ENCODE results near the gene CHCHD3.

The CHCHD3 gene

DNA sequence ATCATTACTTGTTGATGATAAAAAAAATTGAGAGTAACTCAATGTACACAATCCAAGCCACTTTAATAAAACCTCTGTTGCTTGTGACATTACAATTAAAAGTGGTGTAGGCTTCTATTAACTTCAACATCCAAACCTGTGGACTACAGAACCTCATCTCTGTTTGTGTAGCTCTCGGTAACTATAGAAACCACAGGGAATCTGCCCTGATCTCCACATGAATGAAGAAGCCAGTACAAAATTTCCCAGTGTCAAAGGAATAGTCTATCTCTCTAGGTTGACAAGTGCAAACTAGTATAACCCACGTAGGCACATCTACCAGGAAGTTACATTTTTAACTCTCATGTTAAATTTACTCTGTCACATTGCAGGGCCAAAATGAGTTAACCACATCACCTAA lies 204.3 kb downstream of the CHCHD3 start:
- FAIRE-seq (peak; percentile 11), DNase-seq (ENCODE audit: insufficient read length, low spot score) (no peak)

DNA sequence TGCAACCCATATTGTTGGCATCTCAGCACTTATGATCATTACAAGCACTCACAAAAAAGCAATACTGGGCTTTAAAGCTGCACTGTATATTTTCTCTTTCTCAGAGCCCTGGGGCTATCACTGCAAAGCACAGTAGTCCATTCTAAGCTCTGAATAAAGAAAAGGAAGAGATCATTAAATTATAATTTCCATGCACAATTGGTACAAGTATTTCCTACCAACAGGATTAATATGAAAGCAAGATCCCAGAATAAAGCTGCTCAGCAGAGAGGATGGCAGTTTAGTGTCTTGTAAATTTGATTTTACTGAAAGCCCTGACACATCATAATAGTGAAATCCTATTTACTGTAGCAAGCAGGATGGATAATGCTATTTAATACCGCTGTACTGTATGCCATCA lies 205.3 kb downstream of the CHCHD3 start:
- DNase-seq (ENCODE audit: insufficient read length, low spot score) (no peak), FAIRE-seq (no peak)

DNA sequence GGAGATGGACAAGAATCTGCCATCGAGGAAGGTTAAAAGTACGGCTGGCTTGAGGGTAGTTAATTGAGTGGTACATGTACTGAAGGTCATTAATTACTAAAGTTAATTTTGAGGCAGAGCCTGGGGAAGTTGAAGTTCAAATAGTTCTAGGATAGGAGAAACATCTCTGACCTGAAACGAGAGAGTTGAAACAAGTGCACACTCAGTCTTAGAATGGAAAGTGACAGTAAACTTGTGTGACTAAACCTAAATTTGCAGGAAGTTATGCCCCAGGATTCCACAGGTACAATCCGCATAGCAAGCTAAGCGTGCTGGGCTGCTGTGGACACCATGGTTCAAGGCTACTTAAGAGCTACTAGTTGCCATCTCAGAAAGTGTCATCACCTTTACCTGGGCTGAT lies 209.9 kb downstream of the CHCHD3 start:
- peak; percentile 81 for FAIRE-seq
- DNase-seq (ENCODE audit: insufficient read length, low spot score): no peak

DNA sequence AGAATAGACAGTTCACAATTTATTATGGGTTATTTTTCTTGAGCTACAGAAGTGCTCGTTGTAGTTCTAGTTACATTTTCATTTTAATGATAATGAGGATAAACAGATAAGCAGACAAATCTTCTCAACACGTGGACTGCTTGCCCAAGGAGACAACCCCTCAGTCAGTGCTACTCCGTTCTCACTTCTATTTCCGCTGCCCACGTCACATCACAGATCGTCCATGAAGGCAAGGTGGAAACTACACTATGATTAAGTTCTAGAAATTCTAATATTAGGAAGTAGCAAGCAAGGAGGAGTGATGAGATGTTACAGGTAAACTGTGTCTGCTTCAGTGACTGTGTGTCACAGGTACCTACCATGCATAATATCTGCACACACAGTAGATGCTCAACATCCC lies 210.5 kb downstream of the CHCHD3 start:
- peak; percentile 4 for DNase-seq (ENCODE audit: insufficient read length, low spot score)
- FAIRE-seq: peak; percentile 97

DNA sequence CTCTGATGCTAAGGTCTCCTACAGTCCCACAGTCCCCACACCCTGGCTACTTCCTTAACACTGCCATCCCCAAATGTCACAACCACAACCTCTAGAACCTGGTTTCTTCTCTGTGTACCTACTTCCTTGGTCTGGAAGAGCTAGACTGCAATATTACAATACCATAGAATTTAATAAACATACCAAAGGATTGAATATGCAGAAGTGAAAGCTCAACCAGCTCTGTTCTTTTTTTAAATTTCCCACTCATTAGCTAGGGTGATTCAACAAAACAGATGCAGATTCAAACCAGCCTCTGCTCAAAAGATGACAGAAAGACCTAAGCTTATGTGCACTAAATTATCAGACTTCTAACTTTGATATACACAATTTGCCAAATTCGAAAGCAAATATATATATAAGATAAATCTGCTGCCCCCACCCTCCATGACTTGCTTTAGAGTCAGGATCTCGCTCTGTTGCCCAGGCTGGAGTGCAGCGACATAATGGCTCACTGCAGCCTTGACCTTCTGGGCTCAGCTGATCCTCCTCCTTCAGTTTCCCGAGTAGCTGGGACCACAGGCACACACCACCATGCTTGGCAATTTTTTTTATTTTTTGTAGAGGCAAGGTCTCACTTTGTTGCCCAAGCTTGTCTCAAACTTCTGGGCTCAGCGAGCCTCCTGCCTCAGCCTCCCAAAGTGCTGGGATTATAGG lies 212.6 kb downstream of the CHCHD3 start:
- FAIRE-seq: no peak
- no peak for DNase-seq (ENCODE audit: insufficient read length, low spot score)

DNA sequence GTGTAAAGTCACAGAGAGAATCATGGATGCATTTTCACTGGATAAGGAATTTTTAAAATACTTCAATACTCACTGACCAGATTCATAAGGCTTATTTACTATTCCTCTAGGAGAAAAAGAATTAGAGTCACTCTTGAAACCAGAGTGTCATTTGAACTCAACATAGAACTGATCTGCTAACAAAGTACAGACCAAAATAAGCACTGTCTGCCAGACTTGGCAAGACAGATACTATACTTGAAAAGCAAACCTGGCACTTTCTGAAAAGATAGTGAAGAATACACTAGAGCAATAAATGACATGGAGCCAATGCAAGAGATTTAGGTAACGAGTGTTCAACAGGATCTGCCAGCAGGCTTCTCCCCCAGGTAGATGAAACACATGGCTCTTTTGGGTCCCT lies 215.3 kb downstream of the CHCHD3 start:
- FAIRE-seq: no peak
- no peak for DNase-seq (ENCODE audit: insufficient read length, low spot score)

DNA sequence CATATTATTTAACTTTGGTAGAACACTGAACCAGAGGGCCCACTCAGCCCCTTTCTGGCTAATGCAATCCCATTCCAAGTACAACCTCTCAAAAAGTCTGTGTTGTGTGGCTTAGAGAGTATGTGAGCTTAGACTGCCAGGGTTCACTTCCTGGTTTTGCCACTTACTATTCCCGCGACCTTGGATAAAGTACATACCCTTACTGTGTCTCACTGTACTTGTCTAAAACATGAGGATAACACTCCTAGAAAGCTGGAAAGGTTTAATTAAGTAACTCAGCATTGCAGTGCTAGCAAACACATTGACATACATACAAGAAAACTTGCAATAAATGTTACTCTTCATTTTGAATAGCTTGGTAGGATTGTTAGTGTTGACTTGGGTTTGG lies 215.8 kb downstream of the CHCHD3 start:
- no peak for DNase-seq (ENCODE audit: insufficient read length, low spot score)

DNA sequence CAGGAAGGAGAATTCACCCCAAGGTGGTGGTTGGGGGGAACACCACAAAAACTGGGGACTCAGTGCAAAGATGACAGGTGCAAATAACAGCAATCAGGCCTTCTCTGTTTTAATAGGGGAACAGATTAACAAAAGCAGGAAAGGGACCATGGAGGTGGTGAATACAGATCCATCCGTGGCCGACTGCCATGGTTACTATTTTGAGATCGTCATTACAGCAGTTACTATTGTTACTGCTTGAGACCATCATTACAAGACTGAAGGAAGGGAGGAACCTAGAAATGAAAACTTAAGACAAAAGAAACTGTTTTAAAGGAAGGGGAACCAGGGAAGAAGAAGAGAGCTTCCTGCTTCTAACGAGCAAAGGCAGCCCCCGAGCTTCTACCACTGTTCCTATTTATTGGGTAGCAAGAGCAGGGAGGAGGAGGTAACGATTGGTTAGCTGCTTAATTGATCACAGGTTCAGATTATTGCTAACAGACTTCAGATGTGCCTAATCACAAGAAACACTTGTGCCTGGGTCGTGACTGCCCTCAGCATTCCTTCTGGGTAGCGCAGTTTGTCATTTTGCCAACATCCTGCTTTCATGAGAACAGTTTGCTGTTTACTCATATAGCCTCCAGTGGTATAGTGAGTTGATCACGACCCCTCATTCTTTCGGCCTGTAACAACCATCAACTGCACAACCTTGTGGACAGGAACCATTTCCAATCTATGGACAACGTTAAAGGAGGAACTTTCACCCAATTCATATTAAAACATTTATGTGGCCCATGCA lies 216.3 kb downstream of the CHCHD3 start:
- FAIRE-seq (no peak), DNase-seq (ENCODE audit: insufficient read length, low spot score) (no peak)

More for the DNA sequence above, 215.8 kb downstream of the CHCHD3 start:
- no peak for FAIRE-seq

DNA sequence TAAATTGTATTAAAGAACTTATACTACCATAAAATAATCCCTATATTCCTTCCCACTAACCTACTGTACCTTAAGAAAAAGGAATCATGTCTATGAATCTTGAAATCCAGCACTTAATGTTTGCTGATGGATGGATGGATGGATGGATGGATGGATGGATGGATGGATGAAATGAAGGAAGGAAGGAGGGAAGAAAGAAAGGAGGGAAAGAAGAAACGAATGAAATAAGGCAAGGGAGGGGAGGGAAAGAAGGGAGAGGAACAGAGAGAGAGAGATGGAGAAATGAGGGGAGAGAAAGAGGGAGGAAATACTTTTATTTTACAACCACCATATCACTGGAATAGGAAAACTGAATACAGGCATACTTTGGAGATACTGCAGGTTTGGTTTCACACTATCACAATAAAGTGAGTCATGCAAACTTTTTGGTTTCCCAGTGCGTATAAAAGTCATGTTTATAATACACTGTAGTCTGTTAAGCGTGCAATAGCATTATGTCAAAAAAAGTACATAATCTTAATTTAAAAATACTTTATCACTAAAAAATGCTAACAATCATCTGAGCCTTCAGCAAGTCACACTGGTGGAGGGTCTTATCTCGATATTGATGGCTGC lies 219.8 kb downstream of the CHCHD3 start:
- no peak for FAIRE-seq
- DNase-seq (ENCODE audit: insufficient read length, low spot score): no peak

DNA sequence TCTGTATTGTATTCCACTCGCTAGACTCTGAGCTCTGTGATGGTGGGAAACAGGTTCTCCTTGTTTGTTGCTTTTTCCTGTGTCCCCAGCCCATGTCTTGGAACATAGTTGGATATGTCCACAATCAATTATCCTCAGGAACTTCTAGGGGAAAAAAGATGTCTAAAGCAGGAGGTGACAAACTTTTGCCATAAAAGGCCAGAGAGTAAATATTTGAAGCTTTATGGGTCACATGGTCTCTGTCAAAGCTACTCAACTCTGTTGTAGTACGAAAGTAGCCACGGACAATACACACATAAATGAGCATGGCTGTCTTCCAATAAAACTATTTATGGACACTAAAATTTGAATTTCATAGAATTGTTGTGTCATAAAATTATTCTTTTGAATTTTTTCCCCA lies 220.5 kb downstream of the CHCHD3 start:
- FAIRE-seq (no peak), DNase-seq (ENCODE audit: insufficient read length, low spot score) (no peak)

DNA sequence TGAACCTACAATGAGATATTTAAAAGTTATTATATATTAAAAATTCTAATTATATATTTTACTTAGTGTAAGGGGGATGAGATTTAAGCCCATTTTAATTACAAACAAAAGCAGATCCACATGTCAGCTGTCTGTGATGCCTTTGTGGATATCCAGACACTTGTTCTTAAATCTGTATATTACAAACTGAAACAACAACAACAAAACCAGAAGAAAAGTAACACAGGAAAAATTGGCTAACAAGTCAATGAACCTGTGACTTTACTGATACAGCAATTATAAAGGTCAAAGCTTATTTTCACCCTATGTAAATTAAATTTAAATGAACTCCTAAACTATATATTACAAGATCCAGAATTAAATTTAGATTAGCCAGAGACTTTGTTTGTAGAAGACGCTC lies 222.7 kb downstream of the CHCHD3 start:
- no peak for DNase-seq (ENCODE audit: insufficient read length, low spot score)
- no peak for FAIRE-seq

DNA sequence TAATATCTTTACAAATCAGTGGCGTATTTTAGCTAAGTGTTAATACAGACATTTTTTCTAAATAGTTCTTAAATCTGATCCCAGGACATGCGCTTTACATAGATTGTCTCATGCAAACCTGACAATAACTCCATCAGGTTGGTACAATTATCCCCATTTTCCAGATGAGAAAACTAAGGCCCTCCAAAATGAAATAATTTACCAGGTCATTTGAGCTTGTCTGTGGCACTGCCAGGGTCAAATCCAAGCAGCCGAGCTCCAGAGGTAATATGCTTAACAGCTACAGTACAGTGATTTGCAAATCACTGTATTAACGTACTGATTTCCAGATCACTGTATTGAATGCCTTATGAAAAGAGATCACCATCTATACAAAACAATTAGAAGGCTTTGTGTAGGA lies 223.1 kb downstream of the CHCHD3 start:
- FAIRE-seq: no peak
- DNase-seq (ENCODE audit: insufficient read length, low spot score): no peak

DNA sequence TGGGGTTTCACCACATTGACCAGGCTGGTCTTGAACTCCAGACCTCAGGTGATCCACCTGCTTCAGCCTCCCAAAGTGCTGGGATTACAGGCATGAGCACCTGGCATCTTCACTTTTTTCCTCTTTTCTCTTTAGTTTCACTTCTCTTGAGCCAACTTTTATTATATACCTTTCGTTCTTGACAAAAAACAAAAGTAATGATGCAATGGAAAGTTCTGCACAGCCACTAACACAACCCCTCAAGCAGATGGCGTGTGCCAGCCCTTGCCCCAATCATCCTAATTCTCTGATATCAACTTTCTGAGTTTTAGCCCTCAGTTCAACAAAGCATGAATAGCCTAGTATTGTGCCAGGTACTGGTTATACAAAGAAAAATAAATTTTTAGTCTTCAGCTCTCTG lies 223.6 kb downstream of the CHCHD3 start:
- FAIRE-seq: no peak
- DNase-seq (ENCODE audit: insufficient read length, low spot score): no peak

DNA sequence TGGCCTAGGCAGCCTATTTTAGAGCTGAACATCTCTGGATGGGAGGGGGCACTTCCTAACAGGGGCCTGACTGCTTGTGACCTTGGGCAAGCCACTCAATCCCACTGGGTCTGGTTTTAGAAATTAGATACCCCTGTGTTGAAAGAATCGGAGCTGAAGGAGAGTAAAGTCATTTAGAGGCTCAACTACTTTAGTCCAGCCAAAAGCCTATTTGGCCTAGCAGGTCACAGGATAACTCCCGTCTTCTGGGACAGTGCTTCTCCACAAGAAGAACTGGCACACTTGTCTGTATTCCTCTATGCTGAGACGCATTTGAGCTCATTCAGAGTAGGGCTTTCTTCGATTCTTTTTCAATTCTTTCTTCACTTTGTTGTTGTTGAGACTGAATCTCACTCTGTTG lies 224.2 kb downstream of the CHCHD3 start:
- FAIRE-seq (no peak), DNase-seq (ENCODE audit: insufficient read length, low spot score) (no peak)

DNA sequence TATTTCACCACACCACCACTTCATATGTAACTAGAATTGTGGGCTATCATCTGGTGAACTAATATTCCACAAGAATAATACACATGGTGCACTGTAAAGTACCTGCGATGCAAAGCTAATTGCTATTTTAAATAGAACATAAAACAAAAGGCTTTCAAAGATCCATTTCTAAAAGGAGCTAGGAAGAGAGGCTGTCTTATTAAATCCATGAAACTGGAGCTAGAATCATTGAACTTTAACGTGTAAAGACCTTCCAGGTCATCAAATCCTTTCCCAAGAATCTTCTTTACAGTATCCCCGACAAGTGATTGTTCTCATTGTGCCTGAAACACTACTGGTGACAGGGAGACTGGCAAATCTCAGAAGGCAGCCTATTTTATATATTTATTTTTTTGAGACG lies 224.9 kb downstream of the CHCHD3 start:
- no peak for FAIRE-seq
- no peak for DNase-seq (ENCODE audit: insufficient read length, low spot score)

DNA sequence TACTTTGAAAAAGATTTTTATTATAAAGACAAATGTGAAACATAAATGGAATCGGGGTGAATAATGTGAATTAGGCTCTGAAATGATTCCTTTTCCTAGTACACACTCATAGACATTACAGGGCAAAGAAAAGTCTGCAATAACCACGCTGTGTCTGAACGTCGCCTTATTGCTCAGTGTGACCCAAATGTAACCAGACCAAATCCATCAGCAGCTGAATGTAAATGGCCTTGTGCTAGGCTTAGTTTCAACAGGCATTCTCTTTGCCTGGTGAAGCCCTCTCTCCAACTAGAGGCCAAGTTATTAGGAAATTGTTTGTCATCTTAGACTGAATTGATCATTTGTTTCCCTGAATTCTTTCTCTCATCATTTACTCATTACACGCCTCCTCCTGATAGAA lies 225.5 kb downstream of the CHCHD3 start:
- DNase-seq (ENCODE audit: insufficient read length, low spot score) (no peak), FAIRE-seq (no peak)

DNA sequence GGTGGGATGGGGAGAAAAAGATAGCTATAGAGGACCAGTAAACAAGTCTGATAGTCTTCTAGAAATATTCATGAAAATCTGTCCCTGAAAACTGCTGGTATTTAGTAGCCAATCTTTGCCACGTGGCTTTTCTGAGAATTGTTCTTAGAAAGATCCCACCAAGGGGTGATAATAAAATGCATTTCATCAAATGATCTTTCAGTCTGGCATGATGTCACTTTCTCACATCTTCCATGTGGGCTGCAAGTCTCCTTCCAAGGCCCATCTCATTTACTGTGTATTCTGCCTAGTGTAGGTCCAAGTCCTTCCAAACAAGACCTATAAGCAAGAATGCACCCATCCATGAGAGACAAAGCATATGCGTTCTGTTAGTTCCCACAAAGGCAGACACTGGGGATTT lies 226.0 kb downstream of the CHCHD3 start:
- DNase-seq (ENCODE audit: insufficient read length, low spot score): no peak
- FAIRE-seq: no peak

DNA sequence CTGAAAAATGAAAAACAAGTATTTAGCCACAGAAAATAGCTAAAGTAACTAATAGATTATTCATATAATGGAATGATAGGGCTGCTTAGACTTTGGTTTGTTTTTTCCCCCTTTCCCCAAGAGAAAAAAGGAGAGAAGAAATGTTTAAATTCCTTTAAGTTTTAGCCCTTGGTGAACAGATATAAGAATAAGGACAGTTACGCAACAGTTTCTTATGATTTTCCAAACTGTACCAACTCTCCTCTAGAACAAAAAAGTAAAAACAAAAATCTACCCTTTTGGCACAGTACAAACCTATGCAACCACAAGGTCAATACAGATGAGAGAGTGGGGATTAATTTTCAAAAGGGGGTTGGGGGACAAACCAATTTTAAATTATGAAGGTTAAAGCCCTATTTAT lies 227.7 kb downstream of the CHCHD3 start:
- no peak for FAIRE-seq
- DNase-seq (ENCODE audit: insufficient read length, low spot score): no peak

DNA sequence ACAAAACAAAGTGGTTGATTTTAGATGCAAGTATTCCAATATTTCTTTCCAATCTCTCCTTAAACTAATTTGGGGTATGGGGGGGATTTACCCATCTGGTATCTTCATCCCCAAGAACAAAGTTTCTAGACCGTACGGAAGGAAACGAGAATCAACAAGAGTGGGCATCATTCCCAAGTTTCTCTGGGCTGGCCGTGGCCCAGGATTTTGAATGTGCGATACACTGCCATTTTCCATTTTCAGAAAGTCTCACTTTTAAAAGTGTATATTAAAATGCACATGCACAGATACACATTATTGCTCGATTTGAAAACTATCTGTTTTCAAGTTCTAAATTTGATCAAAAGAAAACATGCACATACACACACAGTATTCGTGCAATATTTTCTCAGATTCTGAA lies 234.5 kb downstream of the CHCHD3 start:
- DNase-seq (ENCODE audit: insufficient read length, low spot score) (no peak), FAIRE-seq (no peak)

DNA sequence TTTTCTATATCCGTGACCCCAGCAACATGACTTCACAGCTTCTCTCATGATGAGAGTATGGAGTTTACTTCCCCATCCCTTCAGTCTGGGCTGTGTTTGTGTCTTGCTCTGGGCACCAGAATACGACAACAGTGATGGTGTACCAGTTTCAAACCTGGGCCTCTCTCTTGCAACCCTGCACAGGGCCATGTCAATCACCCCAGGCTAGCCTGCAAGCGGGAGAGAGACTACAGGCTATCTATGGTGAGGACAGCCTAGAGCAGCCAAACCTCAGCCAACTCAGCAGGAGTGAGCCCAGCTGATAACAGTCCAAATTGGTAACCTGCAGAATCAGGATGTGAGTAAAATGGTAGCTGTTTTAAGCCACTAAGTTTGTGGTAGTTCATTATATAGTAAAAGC lies 235.8 kb downstream of the CHCHD3 start:
- DNase-seq (ENCODE audit: insufficient read length, low spot score) (no peak), FAIRE-seq (no peak)

DNA sequence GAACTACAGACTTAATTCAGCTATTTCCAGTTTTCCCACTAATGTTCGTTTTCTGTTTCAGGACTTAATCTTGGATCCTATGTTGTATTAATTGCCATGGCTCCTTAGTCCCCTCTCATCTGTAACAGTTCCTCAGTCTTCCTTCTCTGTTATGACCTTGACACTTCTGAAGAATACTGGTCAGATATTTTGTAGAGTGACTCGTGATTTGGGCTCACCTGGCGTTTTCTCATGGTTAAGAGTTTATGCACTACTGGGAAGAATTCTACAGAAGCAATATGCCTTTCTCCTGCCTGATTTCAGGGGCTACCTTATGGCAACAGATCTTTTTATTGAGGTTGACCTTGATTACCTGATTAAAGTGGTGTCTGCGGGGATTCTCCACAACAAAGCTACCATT lies 239.4 kb downstream of the CHCHD3 start:
- no peak for FAIRE-seq
- DNase-seq (ENCODE audit: insufficient read length, low spot score): no peak

DNA sequence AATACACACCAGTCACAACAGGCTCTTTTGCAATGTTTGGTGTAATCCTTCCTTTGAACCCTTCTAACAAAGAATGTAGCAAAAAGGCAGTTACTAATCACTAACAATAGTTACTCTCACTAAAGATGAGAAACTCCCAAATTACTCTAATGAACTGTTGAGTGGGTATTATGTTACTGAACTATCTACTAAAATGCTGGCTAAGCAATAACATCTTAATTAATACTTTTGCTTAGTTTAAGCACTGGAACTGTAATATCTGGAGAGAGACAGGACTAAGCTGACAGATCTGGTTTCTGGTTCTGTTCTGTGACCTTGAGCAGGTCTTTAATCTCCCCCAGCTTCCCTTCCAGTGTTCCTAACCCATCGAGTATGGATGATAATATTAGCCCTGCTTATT lies 241.7 kb downstream of the CHCHD3 start:
- FAIRE-seq (no peak), DNase-seq (ENCODE audit: insufficient read length, low spot score) (no peak)
